GM19438 (cell line): ENCODE results near the gene ITPK1.

ENCODE experiments used
- ATAC-seq: cut with Tn5 transposase; IDR thresholded peaks from one replicate; pipeline ENCODE4 v1.9.1; 2021; ENCODE audit warnings: low read depth; ENCODE audit not compliant: unreplicated experiment

Gene ITPK1

GRCh38 chr14:92931681-92932447, 183.9 kb downstream of the ITPK1 start:
- no peak for ATAC-seq

DNA sequence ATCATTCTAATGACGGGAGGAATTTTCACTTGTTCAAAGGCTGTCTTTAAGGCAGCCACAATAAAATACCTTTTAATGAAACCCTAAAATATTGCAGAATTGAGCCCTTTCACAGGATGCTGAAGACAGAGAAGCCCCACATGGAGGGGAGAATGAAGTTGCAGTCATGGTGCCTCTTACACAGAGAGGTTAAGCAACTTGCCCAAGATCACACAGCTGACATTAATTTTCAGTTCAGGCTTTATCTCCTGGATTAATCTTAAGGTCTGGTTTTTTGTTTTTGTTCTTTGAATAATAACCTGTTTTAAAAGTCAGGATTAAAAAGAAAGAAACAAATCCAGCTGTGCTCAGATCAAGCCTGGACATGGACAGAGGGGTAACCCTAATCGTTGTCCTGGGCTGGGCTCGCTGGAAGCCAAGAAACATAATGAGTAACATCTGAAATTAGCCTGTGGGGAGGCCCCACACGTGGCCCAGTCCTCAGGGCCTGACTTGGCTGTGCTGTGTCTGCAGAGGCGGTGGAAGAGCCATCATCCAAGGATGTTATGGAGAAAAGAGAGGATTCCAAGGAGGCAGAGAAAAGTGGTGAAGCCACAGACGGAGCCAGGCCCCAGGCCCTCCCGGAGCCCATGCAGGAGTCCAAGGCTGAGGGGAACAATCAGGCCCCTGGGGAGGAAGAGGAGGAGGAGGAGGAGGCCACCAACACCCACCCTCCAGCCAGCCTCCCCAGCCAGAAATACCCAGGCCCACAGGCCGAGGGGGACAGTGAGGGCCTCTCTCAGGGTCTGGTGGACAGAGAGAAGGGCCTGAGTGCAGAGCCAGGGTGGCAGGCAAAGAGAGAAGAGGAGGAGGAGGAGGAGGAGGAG, 184.8 kb downstream of the ITPK1 start:
- no peak for ATAC-seq

DNA sequence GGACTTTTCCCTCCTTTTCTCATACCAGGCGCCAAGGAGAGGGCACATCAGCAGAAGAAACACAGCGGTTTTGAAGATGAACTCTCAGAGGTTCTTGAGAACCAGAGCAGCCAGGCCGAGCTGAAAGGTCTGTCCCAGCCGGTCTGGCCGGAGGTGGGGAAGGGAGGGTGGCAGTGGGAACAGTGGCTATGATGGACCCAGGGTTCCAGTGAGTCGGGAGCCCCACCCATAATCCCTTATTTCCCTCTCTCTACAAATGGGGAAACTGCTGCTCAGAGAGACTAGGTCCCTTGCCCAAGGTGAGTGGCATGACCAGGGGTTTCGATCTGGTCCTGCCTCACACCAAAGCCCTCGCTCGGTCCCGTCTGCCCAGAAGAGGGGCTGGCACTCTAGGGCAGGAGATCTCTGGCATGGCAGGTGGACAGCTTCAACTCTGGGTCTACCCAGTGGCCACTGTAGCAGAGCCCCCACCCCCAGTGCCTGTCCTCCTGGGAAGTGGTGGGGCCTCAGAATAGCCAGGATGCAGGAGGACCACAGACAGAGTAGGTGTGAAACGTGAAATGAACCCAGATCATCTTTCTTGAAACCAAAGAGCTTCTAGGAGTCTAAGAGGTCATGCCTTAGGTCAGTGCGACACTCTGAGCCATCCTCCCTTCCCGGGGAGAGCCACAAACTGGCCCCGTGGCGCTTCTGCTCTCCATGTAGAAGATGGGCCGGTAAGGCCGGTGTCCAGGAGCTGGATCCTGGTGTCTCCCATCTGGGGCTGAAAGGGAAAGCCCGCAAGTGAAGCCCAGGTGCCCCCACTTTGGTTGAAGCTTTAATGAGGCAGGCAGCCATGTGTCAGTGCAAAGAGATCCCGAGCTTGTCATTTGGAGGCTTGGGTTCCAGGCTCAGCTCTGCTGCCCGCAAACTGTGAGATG, 185.8 kb downstream of the ITPK1 start:
- ATAC-seq, result no peak

- ATAC-seq, result no peak
Measured at GRCh38 chr14:92928961-92929688, 186.6 kb downstream of the ITPK1 start.

- no peak for ATAC-seq
Measured at GRCh38 chr14:92928258-92928629, 187.5 kb downstream of the ITPK1 start.

DNA sequence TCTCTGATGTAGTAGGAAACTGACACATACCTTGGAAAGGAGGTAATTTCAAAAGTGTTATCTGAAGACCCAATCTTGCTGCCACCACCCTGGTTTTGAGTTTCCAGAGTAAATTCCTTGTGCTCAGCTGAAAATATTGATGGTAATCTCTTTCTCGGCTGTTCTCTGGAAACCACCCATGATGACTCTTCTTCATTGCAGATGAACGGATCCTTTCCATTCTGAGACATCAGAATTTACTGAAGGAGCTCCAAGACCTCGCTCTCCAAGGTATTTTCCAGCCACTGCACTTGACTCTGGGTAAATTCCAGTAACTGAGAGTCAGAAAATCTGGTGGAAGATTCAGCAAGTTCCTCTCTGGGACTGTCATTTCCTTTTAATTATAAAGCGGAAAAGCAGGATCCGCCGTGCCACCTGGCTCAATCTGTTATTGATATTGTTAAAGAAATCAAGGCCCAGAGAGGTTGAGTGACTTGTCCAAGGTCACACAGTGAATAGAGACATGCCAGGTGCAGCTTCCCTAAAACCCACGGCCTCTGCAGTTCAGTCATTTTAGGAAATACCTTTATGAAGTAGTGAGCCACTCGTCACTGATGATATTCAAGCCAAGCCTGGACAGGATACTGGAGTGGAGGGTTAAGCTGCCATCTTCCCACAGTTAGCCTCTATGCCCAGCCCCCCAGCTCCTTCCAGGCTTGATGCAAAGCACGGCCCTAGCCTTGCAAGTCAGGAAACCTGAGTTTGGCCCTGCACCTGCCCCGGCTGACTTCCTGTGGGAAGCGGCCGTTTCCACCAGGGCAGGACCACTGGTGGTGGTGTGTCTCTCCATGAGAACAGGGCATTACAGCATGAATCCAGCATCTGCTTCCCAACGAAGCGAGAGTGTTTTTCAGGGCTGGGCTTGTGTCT, 188.1 kb downstream of the ITPK1 start:
- no peak for ATAC-seq

DNA sequence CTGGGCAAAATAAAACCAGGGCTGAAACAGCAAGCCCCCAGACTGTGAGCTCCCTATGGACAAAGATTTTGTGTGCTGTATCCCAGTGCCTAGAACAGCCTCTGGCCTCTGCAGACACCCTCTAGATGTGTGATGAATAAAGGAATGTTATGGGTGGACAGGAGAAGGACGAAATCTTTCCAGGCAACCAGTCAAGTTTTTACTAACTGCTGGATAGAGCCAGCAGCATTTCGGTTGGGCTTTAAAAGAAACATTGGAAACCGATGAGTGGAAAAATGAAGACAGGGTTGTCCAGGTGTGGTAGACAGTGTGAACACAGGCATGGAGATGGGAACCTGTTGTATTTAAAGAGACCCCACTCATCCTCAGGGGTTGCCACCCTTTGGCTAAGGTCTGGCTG, 188.8 kb downstream of the ITPK1 start:
- ATAC-seq, result no peak

DNA sequence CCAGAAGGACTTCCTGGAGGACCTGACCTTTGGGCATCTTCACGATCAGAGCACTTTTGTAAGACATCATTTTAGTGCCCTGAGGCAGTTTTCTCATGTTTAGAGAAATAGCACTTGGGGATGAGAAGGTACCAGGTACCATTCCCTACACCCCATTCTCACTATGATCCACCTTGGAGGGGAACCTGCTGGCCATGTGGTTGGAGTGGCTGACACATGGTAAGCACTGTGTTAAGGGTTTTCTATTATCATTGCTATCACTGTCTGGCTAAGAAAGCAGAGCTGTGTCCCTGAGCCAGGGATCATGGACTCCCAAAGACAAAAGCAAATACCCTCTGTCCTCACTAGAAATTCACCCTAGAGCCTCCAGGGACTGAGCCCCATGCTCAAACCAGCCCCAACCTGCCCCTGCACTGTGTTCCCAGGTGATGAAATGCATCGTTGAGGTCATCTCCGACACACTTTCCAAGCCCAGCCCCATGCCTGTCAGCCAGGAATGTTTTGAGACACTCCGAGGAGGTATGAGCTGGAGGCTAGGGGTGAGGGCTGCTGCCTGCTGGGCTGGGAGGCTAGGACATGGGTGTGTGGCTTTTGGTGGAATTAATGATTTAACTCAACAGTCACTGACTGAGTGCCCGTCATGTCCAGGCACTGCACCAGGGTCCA, 189.4 kb downstream of the ITPK1 start:
- ATAC-seq, result no peak

DNA sequence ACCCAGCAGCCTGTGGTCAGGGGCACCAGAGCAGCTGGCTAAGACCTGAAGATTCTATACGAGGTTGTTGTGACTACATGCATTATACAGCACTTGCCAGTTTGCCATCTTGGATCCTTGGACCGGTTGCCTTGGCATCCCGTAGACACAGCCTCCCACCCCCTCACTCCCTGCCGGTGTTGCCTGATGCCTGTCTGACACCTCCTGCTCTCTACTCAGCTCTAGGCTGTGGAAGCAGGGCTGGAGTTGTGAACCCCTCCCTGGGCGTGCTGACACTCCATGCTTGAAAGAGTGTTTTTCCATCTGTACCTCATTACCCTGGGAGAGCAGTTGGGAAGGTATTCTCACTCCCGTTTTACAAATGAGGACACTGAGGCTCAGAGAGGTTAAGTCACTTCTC, 190.3 kb downstream of the ITPK1 start:
- no peak for ATAC-seq

GRCh38 chr14:92924247-92924646, 191.5 kb downstream of the ITPK1 start:
- no peak for ATAC-seq

DNA sequence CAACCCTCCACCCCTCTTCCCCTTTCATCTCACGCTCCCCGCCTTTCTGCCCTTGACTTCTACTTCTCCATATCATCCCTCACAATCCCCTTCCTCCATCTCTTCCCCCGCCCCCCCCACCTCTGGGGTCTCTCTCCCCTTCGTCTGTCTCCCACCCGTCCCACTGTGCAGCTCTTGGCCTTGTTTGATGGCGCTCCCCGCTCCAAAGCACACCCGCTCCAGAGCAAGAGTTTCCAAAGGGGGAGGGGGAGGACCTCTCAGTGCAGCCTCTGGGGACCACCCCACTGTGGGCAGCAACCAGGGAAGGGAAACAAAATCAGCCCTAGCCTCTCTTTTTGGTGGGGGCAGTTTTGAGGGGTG, 192.0 kb downstream of the ITPK1 start:
- no peak for ATAC-seq

- ATAC-seq, result no peak
Measured at GRCh38 chr14:92922883-92923743, 192.6 kb downstream of the ITPK1 start, which contains the start of gene CHGA. CHGA (plus strand) TSS chr14:92923150; CDS start chr14:92923360, 210 bp downstream.

DNA sequence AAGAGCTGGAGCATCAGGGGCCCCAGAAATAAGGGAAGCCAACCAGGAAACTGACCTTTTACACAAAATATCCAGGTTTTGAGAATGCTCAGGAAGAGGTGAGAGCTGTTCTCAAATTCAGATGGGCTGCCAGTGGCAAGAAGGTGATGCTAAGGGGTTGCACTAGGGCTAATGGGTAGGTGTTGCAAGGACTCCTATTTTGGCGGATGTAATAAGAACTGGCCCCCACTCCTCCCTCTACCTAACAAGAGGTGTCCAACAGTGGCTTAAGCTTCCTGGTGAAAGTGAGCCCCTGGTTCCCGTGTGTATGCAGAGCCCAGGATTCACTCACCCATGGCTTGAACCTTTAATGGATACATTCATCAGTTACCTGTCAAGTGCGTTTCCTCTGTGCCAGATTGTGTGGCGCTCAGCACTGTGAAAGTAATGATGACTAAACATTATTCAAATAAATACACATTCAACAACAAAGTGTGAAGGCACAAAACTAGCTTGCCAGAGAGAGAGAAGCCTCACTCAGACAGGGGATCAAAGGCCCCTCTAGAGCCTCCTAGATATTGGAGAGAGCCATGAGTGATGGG, 193.5 kb downstream of the ITPK1 start:
- ATAC-seq, result no peak

DNA sequence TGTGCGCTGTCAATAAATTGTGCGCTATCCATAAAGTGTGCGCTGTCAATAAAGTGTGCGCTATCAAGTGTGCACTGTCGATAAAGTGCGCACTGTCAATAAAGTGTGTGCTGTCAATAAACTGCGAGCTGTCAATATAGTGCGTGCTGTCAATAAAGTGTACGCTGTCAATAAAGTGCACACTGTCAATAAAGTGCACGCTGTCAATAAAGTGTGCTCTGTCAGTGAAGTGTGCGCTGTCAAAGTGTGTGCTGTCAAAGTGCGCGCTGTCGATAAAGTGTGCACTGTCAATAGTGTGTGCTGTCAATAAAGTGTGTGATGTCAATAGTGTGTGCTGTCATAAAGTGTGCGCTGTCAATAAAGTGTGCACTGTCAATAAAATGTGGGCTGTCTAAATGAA, 195.7 kb downstream of the ITPK1 start:
- no peak for ATAC-seq

DNA sequence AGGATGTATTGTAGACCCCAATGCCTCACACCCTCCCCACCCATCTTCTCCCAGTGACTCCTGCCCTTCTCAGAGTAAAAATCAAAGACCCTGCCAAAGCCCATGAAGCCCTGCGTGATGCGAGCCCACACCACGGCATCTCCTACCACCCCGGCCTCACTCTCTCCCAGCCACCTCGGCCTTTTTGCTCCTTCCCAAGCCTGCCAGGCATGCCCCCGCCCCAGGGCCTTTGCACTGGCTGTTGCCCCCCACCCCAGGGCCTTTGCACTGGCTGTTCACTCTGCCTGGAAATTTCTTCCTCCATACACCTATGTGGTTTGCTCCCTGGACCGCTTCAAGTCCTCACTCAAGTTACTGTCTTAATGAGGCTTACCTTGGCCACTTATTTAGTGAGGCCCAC, 197.8 kb downstream of the ITPK1 start:
- no peak for ATAC-seq

DNA sequence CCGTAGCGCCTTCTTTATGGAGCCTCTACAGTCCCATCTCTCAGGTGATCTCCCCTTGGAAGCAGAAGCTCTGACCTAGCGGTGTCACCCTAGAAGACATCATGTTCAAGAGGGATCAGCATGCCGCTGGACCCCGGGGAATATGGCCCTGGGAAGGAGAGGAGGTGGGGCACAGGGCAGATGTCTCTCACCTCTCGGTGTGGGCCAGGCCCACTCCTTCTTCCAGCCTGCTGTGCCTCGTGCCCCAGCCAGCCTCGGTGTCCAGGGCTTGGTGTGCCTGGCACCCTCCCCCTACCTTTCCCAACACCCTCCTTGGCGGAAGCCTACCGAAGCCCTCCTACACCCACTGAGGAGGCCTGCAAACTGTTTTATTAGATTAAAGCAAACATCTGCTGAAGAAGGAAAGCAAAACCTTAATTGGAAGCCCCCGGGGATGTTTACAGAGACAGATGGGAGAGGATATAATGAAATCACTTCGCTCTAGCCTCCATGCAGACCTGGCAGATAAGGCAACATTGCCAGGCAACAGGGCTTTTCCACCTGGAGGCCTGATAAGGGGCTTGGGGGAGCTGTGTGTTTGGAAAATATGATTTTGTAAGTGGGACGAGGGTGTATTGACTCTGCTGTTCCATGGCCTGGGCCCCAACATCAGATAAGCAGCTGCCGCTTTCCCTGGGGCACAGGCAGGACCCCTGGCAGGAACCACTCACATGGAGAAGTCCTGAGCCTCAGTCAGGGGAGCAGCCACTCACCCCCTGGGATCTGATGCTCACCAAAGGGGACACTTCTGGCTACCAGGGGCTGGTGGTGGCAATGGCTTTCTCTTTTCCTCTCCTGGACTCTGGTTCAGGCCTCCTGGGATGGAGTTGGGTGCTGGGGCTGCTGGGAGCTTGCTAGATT, 198.4 kb downstream of the ITPK1 start:
- ATAC-seq, result no peak
